ENCODE data around the gene ECPAS. TPM values are rescaled to one million over a fixed set of nuclear protein-coding genes. Genes with fewer than 3 reads are reported as not detected.
"Not testable (repeated sequence)": the region's sequence is repeated elsewhere in the genome, so short reads cannot be mapped to it uniquely, and the experiment has no call there.

The ECPAS gene
- total RNA-seq, 4 donors from 2014 or later = 53.5 to 75.7 (median 66.1) TPM

DNA sequence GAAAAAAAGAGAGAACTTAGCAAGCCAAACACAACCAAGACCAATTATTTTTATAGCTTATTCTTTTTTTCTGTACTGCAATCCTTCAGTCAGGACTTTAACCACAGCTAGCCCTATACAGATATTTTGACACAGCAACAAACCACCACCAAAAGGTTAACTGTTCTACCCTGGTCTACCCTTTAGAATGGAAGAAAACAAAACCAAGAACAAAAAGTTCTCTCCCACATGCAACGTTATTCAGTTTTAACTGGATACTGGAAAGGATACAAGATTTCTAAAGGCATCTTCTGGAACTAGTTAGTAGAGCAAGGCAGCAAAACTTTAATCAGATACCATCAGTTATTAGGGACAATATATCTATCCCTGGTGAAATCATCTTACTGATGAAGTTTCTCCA, 32.6 kb downstream of the ECPAS start:
- no peak for TF ChIP-seq POLR2A (IDR thresholded peaks at IDR 0.05)
- TF ChIP-seq, protein P1, sequence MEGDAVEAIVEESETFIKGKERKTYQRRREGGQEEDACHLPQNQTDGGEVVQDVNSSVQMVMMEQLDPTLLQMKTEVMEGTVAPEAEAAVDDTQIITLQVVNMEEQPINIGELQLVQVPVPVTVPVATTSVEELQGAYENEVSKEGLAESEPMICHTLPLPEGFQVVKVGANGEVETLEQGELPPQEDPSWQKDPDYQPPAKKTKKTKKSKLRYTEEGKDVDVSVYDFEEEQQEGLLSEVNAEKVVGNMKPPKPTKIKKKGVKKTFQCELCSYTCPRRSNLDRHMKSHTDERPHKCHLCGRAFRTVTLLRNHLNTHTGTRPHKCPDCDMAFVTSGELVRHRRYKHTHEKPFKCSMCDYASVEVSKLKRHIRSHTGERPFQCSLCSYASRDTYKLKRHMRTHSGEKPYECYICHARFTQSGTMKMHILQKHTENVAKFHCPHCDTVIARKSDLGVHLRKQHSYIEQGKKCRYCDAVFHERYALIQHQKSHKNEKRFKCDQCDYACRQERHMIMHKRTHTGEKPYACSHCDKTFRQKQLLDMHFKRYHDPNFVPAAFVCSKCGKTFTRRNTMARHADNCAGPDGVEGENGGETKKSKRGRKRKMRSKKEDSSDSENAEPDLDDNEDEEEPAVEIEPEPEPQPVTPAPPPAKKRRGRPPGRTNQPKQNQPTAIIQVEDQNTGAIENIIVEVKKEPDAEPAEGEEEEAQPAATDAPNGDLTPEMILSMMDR (IDR thresholded peaks at IDR 0.05) = no peak
- H3K4me3 ChIP-seq (ENCODE audit: low read depth, poor library complexity, severe bottlenecking) = no peak overlapping the region
- 22 to 23% methylated on average over 1 of the region's 1 CpG for WGBS, 2 donors
- DNase-seq (ENCODE audit: low spot score in 2 of 2) = no peak
- intact Hi-C loops (cut with DNase I; ENCODE audit: low total_unique reads) = no loop called here

DNA sequence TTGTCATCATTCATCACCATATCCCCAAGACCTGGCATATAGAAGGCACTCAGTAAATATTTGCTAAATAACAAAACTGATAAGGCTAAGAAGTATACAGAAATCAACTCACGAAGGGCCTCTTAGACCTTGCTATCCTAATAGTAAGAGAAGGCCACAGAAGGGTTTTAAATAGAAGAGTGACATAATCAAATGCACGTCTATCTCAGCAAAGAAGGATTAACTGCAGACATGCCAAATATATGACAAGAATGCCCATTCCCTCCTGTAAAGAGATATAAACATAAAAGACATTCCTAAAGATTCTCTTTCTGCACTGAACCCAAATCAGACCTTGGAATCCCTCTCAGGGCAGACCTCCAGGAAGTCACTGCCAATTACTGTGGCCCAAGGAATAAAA, 34.1 kb downstream of the ECPAS start:
- no peak overlapping the region for H3K4me3 ChIP-seq (ENCODE audit: low read depth, poor library complexity, severe bottlenecking)
- no peak for DNase-seq (ENCODE audit: low spot score in 2 of 2)
- no peak for TF ChIP-seq POLR2A (IDR thresholded peaks at IDR 0.05)
- TF ChIP-seq, protein P1 (IDR thresholded peaks at IDR 0.05) = no peak
- 69% methylated on average over 2 of the region's 2 CpGs for WGBS, 2 donors
- intact Hi-C loops (cut with DNase I; ENCODE audit: low total_unique reads) = no loop called here

DNA sequence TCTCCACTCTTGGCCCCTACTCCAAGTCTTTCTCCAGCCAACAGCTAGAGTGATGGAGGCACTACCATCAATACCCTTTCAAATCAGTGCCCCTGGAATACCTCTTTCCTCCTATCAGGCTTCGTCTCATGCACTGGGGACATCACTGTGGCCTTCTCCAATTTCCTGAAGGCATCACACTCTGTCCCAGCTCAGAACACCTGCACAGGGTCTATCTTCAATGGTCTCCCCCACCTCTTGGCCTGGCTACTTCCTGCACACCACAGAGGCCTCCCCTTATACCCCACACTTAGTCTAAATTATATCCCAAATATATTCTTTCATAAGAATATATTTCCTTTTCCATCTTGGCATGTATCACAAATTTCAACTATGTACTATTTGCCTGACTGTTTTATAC, 34.5 kb downstream of the ECPAS start:
- intact Hi-C loops (cut with DNase I; ENCODE audit: low total_unique reads) = no loop called here
- no peak for DNase-seq (ENCODE audit: low spot score in 2 of 2)
- TF ChIP-seq, protein P1 (IDR thresholded peaks at IDR 0.05) = no peak
- TF ChIP-seq POLR2A (IDR thresholded peaks at IDR 0.05) = no peak
- H3K4me3 ChIP-seq (ENCODE audit: low read depth, poor library complexity, severe bottlenecking) = no peak overlapping the region
- 96 to 100% methylated on average over 1 of the region's 1 CpG for WGBS, 2 donors

DNA sequence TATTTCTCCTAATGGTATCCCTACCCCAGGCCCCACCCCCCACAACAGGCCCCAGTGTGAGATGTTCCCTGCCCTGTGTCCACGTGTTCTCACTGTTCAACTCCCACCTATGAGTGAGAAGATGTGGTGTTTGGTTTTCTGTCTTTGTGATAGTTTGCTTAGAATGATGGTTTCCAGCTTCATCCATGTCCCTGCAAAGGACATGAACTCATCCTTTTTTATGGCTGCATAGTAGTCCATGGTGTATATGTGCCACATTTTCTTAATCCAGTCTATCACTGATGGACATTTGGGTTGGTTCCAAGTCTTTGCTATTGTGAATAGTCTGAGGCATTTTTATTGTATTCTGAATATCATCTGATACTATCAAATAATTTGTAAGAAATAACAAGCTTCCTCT, 38.4 kb downstream of the ECPAS start:
- H3K4me3 ChIP-seq (ENCODE audit: low read depth, poor library complexity, severe bottlenecking); DNase-seq (ENCODE audit: low spot score in 2 of 2); intact Hi-C loops (cut with DNase I; ENCODE audit: low total_unique reads): not testable (repeated sequence)
- 96 to 100% methylated on average over 1 of the region's 1 CpG for WGBS, 2 donors

DNA sequence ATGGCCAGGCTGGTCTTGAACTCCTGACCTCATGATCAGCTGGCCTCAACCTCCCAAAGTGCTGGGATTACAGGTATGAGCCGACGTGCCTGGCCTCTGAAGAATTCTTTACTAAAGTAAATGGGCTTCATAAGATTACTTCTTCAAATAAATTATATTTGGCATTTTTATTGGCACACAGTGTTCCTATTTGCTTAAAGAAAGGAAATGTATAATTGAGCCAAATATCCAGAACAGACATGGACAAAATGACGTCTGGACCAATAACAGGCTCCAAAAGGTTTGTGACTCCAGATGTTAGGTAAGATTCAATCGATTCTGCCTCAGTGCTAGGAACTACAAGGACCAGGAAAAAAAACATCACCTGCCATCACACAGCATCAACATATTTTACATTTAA, 40.7 kb downstream of the ECPAS start:
- no peak overlapping the region for H3K4me3 ChIP-seq (ENCODE audit: low read depth, poor library complexity, severe bottlenecking)
- no peak for TF ChIP-seq POLR2A (IDR thresholded peaks at IDR 0.05)
- WGBS, 2 donors = 85 to 89% methylated on average over 4 of the region's 4 CpGs
- intact Hi-C loops (cut with DNase I; ENCODE audit: low total_unique reads) = no loop called here
- DNase-seq (ENCODE audit: low spot score in 2 of 2) = no peak

DNA sequence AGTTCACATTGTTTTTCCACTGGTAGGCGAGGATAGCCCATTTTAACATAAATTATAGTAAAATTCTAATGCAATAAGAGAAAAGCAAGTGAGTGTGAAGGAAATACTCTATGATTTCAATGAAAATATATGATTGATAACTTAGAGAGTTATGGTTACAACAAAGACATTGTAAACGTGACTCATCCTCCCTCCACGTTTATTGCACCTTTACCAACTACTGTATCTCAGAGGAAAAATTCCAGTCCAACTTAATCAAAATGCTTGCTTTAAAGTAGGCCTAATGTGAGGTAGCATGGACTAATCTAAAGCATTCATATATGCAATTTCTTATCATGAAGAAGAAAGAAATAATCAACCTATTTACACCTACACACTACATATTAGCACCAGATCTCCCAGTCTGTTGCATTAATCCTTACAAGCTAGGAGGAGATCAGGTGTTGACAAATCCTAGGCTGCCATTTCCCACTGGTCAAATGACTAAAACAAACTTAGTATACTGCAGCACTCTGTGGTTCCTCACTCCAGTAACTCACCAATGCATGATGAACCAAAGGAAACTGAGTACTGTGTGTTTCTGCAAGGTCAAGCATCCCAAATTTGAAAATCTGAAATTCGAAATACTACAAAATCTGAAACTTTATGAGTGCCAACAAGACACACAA, 41.7 kb downstream of the ECPAS start:
- no peak for DNase-seq (ENCODE audit: low spot score in 2 of 2)
- intact Hi-C loops (cut with DNase I; ENCODE audit: low total_unique reads) = no loop called here
- H3K4me3 ChIP-seq (ENCODE audit: low read depth, poor library complexity, severe bottlenecking) = no peak overlapping the region
- TF ChIP-seq, protein P1 (IDR thresholded peaks at IDR 0.05) = no peak
- TF ChIP-seq POLR2A (IDR thresholded peaks at IDR 0.05) = no peak
- 84 to 91% methylated on average over 4 of the region's 4 CpGs for WGBS, 2 donors

DNA sequence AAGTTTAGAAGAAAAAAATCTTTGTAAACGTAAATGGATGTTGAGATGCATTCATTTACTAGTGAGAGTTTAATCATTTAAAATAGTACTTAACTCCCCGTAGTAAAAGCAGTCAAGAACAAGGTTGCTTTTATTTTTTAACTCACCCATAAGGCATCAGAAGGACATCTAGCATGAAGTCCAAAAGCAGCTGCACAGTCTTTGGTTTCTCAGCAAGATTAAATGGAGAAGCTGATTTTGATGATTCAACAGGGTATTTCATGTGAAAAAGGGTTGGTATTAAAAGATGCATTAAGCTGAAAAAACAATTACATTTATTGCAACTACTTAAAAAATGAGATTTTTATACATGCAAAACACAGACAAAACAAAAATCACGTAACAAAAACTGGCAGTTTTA, 44.0 kb downstream of the ECPAS start:
- intact Hi-C loops (cut with DNase I; ENCODE audit: low total_unique reads) = no loop called here
- H3K4me3 ChIP-seq (ENCODE audit: low read depth, poor library complexity, severe bottlenecking) = no peak overlapping the region
- TF ChIP-seq, protein P1 (IDR thresholded peaks at IDR 0.05) = no peak
- no peak for TF ChIP-seq POLR2A (IDR thresholded peaks at IDR 0.05)
- WGBS, 2 donors = 92 to 94% methylated on average over 3 of the region's 3 CpGs
- DNase-seq (ENCODE audit: low spot score in 2 of 2) = no peak

All from lower leg skin (tissue), 4 donors.